ENCODE measurements around the gene ADPRHL1.
A peak's percentile ranks its signal among the peaks of the same experiment; 100 is the strongest.
"Not testable (repeated sequence)": the region's sequence is repeated elsewhere in the genome, so short reads cannot be mapped to it uniquely, and the experiment has no call there.

The ADPRHL1 gene

GRCh38 chr13:113400621-113401451 lies 52.5 kb downstream of the ADPRHL1 start:
- no peak for DNase-seq

GRCh38 chr13:113399755-113400149 lies 53.5 kb downstream of the ADPRHL1 start:
- no peak for DNase-seq

GRCh38 chr13:113398963-113399754 lies 54.1 kb downstream of the ADPRHL1 start:
- DNase-seq = no peak

- DNase-seq = no peak
These were observed 55.5 kb downstream of the ADPRHL1 start for GRCh38 chr13:113397608-113398425.

DNA sequence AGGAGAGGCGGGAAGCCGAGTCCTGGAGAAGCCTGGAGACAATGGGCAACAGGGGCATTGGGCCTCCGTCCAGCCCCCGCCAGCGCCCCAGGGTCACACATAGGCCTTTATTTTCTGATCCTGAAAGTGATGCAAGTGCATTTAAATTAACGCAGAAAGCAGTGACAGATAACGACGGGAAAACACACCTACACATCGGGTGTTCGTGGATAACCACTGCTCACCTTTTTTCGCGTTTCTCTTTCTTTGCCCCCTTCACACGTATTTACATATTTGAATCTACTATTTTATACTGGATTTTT lies 59.0 kb downstream of the ADPRHL1 start:
- no peak for DNase-seq

GRCh38 chr13:113393563-113394338 lies 59.5 kb downstream of the ADPRHL1 start:
- DNase-seq = peak; percentile 87

GRCh38 chr13:113393226-113393562 lies 60.1 kb downstream of the ADPRHL1 start:
- DNase-seq = no peak

DNA sequence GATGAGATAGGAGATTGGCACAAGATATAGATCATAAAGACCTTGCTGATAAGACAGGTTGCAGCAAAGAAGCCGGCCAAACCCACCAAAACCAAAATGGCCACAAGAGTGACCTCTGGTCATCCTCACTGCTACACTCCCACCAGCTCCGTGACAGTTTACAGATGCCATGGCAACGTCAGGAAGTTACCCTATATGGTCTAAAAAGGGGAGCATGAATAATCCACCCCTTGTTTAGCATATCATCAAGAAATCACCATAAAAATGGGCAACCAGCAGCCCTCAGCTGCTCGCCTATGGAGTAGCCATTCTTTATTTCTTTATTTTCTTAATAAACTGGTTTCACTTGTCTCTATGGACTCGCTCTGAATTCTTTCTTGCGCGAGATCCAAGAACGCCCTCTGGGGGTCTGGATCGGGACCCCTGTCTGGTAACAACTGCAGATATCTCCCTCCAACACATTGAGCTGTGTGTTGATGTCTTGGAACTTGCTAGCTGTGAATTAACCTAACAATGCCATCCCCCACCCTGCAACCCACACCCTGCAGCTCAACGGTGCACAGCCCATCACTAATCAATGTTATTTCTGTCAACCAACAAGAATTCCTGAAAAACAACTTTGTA lies 62.3 kb downstream of the ADPRHL1 start:
- DNase-seq = no peak

- not testable (repeated sequence) for DNase-seq
These were observed 63.7 kb downstream of the ADPRHL1 start for GRCh38 chr13:113389586-113389985.

GRCh38 chr13:113387396-113387795 lies 65.9 kb downstream of the ADPRHL1 start:
- DNase-seq = no peak

- no peak for DNase-seq
These were observed 70.2 kb downstream of the ADPRHL1 start for GRCh38 chr13:113383089-113383488.

DNA sequence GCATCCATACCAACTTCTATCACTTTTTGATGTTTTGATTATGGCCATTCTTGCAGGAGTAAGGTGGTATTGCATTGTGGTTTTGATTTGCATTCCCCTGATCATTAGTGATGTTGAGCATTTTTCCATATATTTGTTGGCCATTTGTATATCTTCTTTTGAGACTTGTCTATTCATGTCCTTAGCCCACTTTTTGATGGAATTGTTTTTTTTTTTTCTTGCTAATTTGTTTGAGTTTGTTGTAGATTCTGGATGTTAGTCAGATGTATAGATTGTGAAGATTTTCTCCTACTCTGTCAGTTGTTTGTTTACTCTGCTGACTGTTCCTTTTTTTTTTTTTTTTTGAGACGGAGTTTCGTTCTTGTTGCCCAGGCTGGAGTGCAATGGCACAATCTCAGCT lies 70.7 kb downstream of the ADPRHL1 start:
- not testable (repeated sequence) for DNase-seq

GRCh38 chr13:113378825-113379224 lies 74.5 kb downstream of the ADPRHL1 start:
- no peak for DNase-seq

DNA sequence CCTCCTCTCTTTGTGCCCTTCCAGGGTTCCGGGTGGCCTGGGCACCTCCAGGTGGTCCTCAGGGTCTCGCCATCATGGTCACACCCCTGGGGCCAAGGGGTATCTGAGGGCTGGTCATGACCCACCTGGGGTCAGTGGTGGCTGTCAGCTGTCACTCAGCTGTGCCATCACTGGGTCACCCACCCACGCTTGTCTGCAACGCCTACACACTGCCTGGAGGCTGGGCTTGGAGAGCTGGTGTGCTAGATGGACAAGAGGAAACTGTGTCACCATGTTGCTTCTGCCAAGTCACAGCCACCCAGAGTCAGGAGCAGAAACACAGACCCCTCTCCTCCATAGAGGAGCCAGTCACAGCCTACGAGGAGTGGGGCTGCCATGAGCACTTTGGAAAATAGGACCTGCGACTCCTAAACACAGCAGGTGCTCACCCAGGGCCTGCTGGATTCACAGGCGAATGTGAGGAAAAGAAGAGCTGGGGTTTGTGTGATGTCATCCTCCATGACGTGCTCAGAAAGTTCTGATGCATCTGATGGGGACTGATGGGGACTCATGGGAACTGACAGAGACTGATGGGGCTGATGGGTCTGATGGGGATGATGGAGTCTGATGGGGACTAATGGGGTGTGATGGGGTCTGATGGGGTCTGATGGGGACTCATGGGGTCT lies 78.6 kb downstream of the ADPRHL1 start:
- no peak for DNase-seq

GRCh38 chr13:113373811-113374485 lies 79.3 kb downstream of the ADPRHL1 start:
- DNase-seq = no peak

DNA sequence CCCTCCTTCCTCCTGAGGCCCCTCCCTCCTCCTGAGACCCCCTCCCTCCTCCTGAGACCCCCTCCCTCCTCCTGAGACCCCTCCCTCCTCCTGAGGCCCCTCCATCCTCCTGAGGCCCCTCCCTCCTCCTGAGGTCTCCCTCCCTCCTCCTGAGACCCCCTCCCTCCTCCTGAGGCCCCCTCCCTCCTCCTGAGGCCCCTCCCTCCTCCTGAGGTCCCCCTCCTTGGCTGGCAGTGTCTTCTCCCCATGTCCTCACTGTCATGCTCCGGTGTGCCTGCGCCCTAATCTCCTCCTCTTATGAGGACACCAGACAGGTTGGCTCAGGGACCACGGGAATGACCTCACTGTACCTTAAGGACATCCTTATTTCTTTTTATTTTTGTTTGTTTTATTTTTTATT lies 81.6 kb downstream of the ADPRHL1 start:
- not testable (repeated sequence) for DNase-seq

DNA sequence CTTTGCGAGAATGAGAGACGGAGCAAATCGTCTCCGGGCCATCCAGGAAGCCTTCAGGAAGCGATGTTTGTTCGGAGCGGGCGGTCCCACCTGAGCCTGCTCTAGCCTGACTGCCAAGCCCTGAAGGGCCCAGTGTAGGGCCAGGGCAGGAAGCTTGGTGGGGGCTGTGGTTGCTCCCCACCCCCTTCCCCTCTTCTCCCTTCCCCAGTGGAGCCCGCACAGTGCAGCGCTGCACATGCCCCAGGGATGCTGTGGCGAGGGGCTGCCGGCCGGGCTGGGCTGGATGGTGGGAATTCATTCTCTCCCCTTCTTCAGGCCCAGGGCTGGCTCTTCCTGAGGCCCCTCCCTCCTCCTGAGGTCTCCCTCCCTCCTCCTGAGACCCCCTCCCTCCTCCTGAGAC lies 82.2 kb downstream of the ADPRHL1 start:
- DNase-seq = no peak

DNA sequence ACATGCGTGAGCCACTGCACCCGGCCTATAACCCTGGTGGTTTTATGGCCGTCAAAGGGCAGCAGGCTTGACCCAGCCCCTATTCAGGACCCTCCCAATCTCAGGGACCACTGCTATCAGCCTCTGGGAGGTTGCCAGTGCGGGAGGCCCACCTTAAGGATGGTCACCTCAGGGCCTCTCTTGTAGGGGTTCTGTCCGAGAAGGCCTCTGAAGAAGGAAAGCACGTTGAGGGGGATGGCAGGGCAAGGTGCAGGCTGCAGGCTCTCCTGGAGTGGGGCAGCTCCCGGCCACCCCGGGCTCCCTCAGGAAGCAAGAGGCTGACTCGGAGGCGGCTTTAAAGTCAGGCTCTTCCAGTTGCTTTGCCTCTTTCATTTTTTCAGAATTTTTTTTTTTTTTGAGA lies 83.4 kb downstream of the ADPRHL1 start:
- DNase-seq = no peak

DNA sequence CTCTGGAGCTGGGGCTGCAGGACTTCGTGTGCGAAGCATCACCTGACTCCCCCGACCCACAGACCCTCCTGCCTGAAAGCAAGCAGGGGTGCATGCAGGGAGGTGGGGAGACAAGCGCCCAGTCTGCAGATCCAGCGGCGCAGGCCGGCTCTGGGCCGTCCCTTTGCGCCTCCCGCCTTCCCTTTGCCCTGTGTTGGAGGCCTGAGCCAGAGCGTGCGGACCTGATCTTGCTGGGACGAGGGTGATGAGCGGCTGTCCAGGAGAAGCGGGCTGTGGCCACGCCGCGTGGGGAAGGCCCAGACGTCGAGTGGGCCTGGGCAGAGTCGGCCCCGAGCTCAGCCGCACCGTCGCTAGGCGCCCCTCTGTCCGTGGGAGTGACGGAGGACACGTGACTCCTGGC lies 84.1 kb downstream of the ADPRHL1 start:
- no peak for DNase-seq

- not testable (repeated sequence) for DNase-seq
These were observed 84.9 kb downstream of the ADPRHL1 start for GRCh38 chr13:113368353-113368752.

- DNase-seq = no peak
These were observed 85.5 kb downstream of the ADPRHL1 start for GRCh38 chr13:113367771-113368170.
